Prostate gland (tissue), 2 donors: ENCODE measurements around the gene CCDC70. TPM values are rescaled to one million over a fixed set of nuclear protein-coding genes. Genes with fewer than 3 reads are reported as not detected.

Source experiments
- DNase-seq: peaks from one replicate; pipeline ENCODE4 v3.0.0-alpha.2; 2019; ENCODE audit warnings: low spot score
- H3K27ac ChIP-seq, 2 donors: fragments of 200-600 bp; sonication (generic); 2 replicates each; pipeline ENCODE4 v1.5.1; 2017 to 2019
- H3K27me3 ChIP-seq: fragments of 200-600 bp; sonication (generic); replicated peaks from 2 replicates; pipeline ENCODE4 v1.5.1; 2019; ENCODE audit not compliant: insufficient read depth
- H3K36me3 ChIP-seq, 2 donors: fragments of 200-600 bp; sonication (generic); 1 replicate in 1 of 2; 2 replicates in 1 of 2; pipeline versions ENCODE4 v1.5.1 to v1.8.1; 2017 to 2019
- H3K4me1 ChIP-seq: fragments of 200-600 bp; sonication (generic); replicated peaks from 2 replicates; pipeline ENCODE4 v1.5.1; 2019
- H3K4me3 ChIP-seq, 2 donors: fragments of 200-600 bp; sonication (generic); 2 replicates each; pipeline ENCODE4 v1.5.1; 2017 to 2019
- H3K9me3 ChIP-seq: fragments of 200-600 bp; sonication (generic); 2 replicates; pipeline ENCODE4 v1.5.1; 2017
- POLR2A ChIP-seq: fragments of 450-650 bp; IDR thresholded peaks from one replicate; pipeline ENCODE4 v1.6.1; 2016; ENCODE audit warnings: antibody characterized with exemption, mild to moderate bottlenecking
- POLR2AphosphoS5 ChIP-seq: sonication (generic); formaldehyde crosslinking; IDR thresholded peaks from one replicate; pipeline ENCODE4 v1.6.1; 2017; ENCODE audit warnings: antibody characterized with exemption
- WGBS: methylation state at CpG from one replicate; pipeline ENCODE4 v1.1.5; 2018; 5-methylcytosine and 5-hydroxymethylcytosine counted together
- intact Hi-C: fragments of 100-400 bp; cut with DNase I; formaldehyde crosslinking; loops from one replicate; pipeline ENCODE4 v1.14.2; 2022
- total RNA-seq, 2 donors: library from RNA; depleted of rRNA; stranded (reverse); fragments of >200 nt; gene quantifications; one replicate each; pipeline ENCODE4 v1.1.0, GENCODE V29; 2016
- TF ChIP-seq, protein P1 (sequence below), 4 experiments: fragments of 200-600 bp in 2 of 4; fragments of 450-650 bp in 2 of 4; sonication (generic) in 2 of 4; IDR thresholded peaks; 1 replicate in 3 of 4; 2 replicates in 1 of 4; pipeline ENCODE4 v1.5.1; 2016 to 2019; ENCODE audit warnings: antibody characterized with exemption in 4 of 4, mild to moderate bottlenecking in 2 of 4, moderate library complexity in 2 of 4

CCDC70 gene
- total RNA-seq, 2 donors from 2014 or later: 11.5 TPM; not detected in 1

DNA sequence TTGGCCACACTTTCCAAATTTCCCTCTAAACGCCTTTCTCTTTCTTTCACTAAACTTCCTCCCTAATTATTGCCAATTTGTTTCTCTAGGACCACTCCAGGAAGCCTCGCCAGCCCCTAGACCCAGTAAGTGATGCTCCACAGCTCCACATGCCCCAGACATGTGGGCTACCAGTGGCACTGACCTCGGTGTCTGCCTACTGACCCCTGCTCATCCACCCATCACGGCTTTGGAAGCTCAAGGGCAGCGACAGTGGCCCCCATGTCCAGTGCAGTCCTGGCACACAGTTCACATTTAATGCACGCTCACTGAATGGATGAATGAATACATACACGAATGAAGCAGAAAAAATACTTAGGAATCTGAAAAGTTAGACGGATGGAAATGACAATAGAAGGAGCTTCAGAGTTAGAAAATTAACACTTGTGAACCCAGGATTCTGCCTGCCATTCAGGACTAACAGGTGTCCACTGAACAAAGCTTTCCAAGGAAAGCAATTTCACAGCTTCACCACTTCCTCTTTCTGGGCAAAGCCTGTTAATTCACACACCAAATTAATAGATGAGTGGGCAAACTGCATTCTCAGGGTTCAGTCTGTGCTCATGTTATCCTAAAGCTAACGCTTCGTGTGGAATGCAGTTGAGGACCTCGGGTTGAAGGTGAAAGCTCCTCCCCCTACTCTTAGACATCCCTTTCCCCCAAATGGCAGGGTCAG, 50.9 kb downstream of the CCDC70 start:
- no peaks in the 10 kb centered on the region for H3K9me3 ChIP-seq
- intact Hi-C loops: no loop called here
- H3K4me1 ChIP-seq: no peaks in the 10 kb centered on the region
- no peak overlapping the region for H3K4me3 ChIP-seq
- no peak for DNase-seq
- H3K27me3 ChIP-seq: no peaks in the 10 kb centered on the region
- TF ChIP-seq POLR2A: no peak
- TF ChIP-seq, protein P1, sequence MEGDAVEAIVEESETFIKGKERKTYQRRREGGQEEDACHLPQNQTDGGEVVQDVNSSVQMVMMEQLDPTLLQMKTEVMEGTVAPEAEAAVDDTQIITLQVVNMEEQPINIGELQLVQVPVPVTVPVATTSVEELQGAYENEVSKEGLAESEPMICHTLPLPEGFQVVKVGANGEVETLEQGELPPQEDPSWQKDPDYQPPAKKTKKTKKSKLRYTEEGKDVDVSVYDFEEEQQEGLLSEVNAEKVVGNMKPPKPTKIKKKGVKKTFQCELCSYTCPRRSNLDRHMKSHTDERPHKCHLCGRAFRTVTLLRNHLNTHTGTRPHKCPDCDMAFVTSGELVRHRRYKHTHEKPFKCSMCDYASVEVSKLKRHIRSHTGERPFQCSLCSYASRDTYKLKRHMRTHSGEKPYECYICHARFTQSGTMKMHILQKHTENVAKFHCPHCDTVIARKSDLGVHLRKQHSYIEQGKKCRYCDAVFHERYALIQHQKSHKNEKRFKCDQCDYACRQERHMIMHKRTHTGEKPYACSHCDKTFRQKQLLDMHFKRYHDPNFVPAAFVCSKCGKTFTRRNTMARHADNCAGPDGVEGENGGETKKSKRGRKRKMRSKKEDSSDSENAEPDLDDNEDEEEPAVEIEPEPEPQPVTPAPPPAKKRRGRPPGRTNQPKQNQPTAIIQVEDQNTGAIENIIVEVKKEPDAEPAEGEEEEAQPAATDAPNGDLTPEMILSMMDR (IDR thresholded peaks at IDR 0.05): no peak
- no peak for TF ChIP-seq POLR2AphosphoS5
- no peak overlapping the region for H3K27ac ChIP-seq
- no peaks in the 10 kb centered on the region for H3K36me3 ChIP-seq
- 73% methylated on average over 11 of the region's 11 CpGs for WGBS

DNA sequence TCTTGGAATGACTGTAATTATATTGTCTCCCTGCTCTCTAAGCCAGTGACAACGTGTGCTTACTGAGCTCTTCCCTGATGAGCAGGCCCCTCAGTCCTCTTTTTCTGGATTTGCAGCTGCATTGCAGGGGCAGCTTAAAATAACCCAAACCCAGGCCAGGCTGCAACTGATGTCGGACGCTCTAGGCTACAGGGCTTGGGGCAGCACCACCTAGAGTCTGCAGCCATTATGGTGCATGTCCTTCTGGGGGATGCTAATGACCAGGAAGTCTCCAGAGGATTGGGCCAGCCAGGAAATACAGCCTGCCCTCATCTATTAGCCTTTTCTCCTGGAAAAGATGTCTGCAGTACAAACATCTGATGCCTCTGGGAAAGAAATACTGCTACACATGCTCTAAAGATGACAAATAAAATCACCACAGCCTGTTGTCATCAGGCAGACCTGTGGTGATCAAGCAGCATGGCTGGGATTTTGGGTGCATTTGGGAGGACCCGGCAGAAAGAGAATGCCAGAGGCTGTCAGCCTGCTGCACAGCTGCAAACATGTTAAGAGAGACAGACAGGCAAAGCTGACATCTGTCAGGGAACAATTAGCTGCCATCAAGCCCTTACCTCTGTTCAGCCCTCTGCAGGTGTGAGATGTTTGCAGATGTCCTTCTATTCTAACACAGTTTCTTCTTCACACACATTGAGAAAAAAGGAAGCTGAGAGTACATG, 51.8 kb downstream of the CCDC70 start:
- TF ChIP-seq POLR2AphosphoS5 (no peak), POLR2A (no peak)
- TF ChIP-seq, protein P1 (IDR thresholded peaks at IDR 0.05): no peak
- intact Hi-C loops: no loop called here
- 58% methylated on average over 4 of the region's 4 CpGs for WGBS
- no peak overlapping the region for H3K27ac ChIP-seq
- H3K9me3 ChIP-seq: no peaks in the 10 kb centered on the region
- no peaks in the 10 kb centered on the region for H3K4me1 ChIP-seq
- H3K27me3 ChIP-seq: no peaks in the 10 kb centered on the region
- H3K4me3 ChIP-seq: no peak overlapping the region
- H3K36me3 ChIP-seq: no peaks in the 10 kb centered on the region
- DNase-seq: no peak

DNA sequence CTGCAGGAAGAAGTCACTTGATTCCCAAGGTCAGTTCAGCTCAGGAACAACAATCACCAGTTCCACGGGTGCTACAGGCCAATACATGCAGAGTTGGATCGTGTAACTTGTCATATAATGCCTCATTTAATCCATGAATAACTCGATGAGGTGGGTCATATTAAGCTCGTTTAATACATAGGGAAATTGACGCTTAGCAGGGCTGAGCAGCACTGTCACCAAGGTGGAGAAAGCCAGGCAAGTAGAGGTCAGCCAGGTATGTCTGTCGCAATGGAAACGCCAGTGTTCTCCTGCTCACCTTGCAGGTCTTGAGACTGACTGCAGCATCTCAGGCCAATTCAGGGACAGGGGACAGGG, 52.3 kb downstream of the CCDC70 start:
- Histone ChIP-seq H3K27ac (no peak overlapping the region), H3K4me1 (no peaks in the 10 kb centered on the region), H3K27me3 (no peaks in the 10 kb centered on the region), H3K4me3 (no peak overlapping the region), H3K36me3 (no peaks in the 10 kb centered on the region), H3K9me3 (no peaks in the 10 kb centered on the region)
- TF ChIP-seq POLR2AphosphoS5 (no peak), POLR2A (no peak)
- TF ChIP-seq, protein P1 (IDR thresholded peaks at IDR 0.05): no peak
- DNase-seq: no peak
- intact Hi-C loops: no loop called here
- WGBS: 50% methylated on average over 7 of the region's 7 CpGs

Other genes starting within 250 kb of the CCDC70 start
- gene DHRS12, start 57.8 kb upstream of the CCDC70 start, total RNA-seq: 10 to 100 TPM; 18.7 to 19.8 TPM
- under 1 TPM in 1 of 2 donors, not detected in 1; 0.28 TPM for gene TMEM272, start 16.8 kb upstream of the CCDC70 start, total RNA-seq
- 1 to 10 TPM; 6.2 to 8.2 TPM for gene ATP7B, start 149.5 kb downstream of the CCDC70 start, total RNA-seq
- 10 to 100 TPM; 28.9 to 34.1 TPM for gene ALG11, start 150.4 kb downstream of the CCDC70 start, total RNA-seq
- 10 to 100 TPM; 19.1 to 26.1 TPM for gene UTP14C, start 162.7 kb downstream of the CCDC70 start, total RNA-seq